ENCODE data around the gene EREG. TPM values are rescaled to one million over a fixed set of nuclear protein-coding genes. Genes with fewer than 3 reads are reported as not detected.

EREG gene
- total RNA-seq, result under 1 TPM in 1 of 2 donors, not detected in 1; 0.11 TPM
- polyA plus RNA-seq (2013, experiment 1 of 2), result not detected
- not detected for polyA plus RNA-seq (2013, experiment 2 of 2)
- long read RNA-seq, experiment 1, result 0 reads
- long read RNA-seq, experiment 2, result 0 reads
- long read RNA-seq, experiment 3, result 0 reads
- long read RNA-seq, experiment 4, result 0 reads

- peak within 1 kb of the TSS; percentile 76 for H3K4me3 ChIP-seq (ENCODE audit: low read length)
- peaks cover 34% of the 10 kb centered on the region for H3K27me3 ChIP-seq (ENCODE audit: control insufficient read depth, insufficient read depth, low read length, poor library complexity, severe bottlenecking)
- peaks cover 26% of the 10 kb centered on the region for H3K4me1 Mint-ChIP-seq
- H3K4me3 Mint-ChIP-seq, result peak within 1 kb of the TSS; percentile 62
- H3K36me3 Mint-ChIP-seq (ENCODE audit: low read depth), result no peaks in the 10 kb centered on the region
- no peaks in the 10 kb centered on the region for H3K9me3 Mint-ChIP-seq
- no peak within 1 kb of the TSS for H3K27ac ChIP-seq (ENCODE audit: low read depth, low read length)
- H3K9ac ChIP-seq (ENCODE audit: extremely low read depth, low read length, poor library complexity, severe bottlenecking), result no peak within 1 kb of the TSS
- H3K4me1 ChIP-seq (ENCODE audit: control insufficient read depth, insufficient read depth, low read length), result peaks cover 10% of the 10 kb centered on the region
- no peaks in the 10 kb centered on the region for H3K9me3 ChIP-seq (ENCODE audit: control insufficient read depth, low read length)
- no peaks in the 10 kb centered on the region for H3K36me3 ChIP-seq (ENCODE audit: control insufficient read depth, insufficient read depth, low read length)
- WGBS, 2 experiments (ENCODE audit: insufficient coverage in 1 of 2, insufficient read length in 1 of 2), result 5 to 8% methylated on average over 16 to 40 of the region's 40 CpGs
- DNase-seq, result peak; percentile 91
- peaks cover 32% of the 10 kb centered on the region for H3K27me3 Mint-ChIP-seq (ENCODE audit: insufficient read depth)
- no peak within 1 kb of the TSS for H3K27ac Mint-ChIP-seq
- no peak for TF ChIP-seq CTCF (conservative IDR thresholded peaks at IDR 0.05)
These were observed at the start of gene EREG for GRCh38 chr4:74364652-74365491. TSS of gene EREG (plus strand) at chr4:74365145. CDS start at chr4:74365309, 164 bp downstream.

- no peaks in the 10 kb centered on the region for H3K36me3 ChIP-seq (ENCODE audit: control insufficient read depth, insufficient read depth, low read length)
- H3K4me3 Mint-ChIP-seq, result no peak overlapping the region
- H3K9me3 Mint-ChIP-seq, result no peaks in the 10 kb centered on the region
- no peak overlapping the region for H3K4me3 ChIP-seq (ENCODE audit: low read length)
- H3K27me3 ChIP-seq (ENCODE audit: control insufficient read depth, insufficient read depth, low read length, poor library complexity, severe bottlenecking), result no peaks in the 10 kb centered on the region
- no peak for DNase-seq
- no peak overlapping the region for H3K27ac ChIP-seq (ENCODE audit: low read depth, low read length)
- H3K27ac Mint-ChIP-seq, result no peak overlapping the region
- no peaks in the 10 kb centered on the region for H3K27me3 Mint-ChIP-seq (ENCODE audit: insufficient read depth)
- 88% methylated on average over 5 of the region's 5 CpGs; no CpG with 5 or more reads in 1 of the 2 experiments for WGBS, 2 experiments (ENCODE audit: insufficient coverage in 1 of 2, insufficient read length in 1 of 2)
- TF ChIP-seq CTCF (conservative IDR thresholded peaks at IDR 0.05), result no peak
- no peak overlapping the region for H3K9ac ChIP-seq (ENCODE audit: extremely low read depth, low read length, poor library complexity, severe bottlenecking)
- no peaks in the 10 kb centered on the region for H3K36me3 Mint-ChIP-seq (ENCODE audit: low read depth)
- peaks cover 3% of the 10 kb centered on the region for H3K4me1 ChIP-seq (ENCODE audit: control insufficient read depth, insufficient read depth, low read length)
- H3K9me3 ChIP-seq (ENCODE audit: control insufficient read depth, low read length), result no peaks in the 10 kb centered on the region
- H3K4me1 Mint-ChIP-seq, result no peaks in the 10 kb centered on the region
These were observed 49.6 kb upstream of the EREG start for GRCh38 chr4:74315376-74315775.

GRCh38 chr4:74316397-74316796, 48.5 kb upstream of the EREG start:
- 60 to 67% methylated on average over 1 to 2 of the region's 2 CpGs for WGBS, 2 experiments (ENCODE audit: insufficient coverage in 1 of 2, insufficient read length in 1 of 2)
- no peaks in the 10 kb centered on the region for H3K27me3 ChIP-seq (ENCODE audit: control insufficient read depth, insufficient read depth, low read length, poor library complexity, severe bottlenecking)
- no peak overlapping the region for H3K4me3 Mint-ChIP-seq
- H3K9me3 Mint-ChIP-seq, result no peaks in the 10 kb centered on the region
- peaks cover 8% of the 10 kb centered on the region for H3K4me1 Mint-ChIP-seq
- H3K27ac ChIP-seq (ENCODE audit: low read depth, low read length), result no peak overlapping the region
- no peak overlapping the region for H3K4me3 ChIP-seq (ENCODE audit: low read length)
- H3K4me1 ChIP-seq (ENCODE audit: control insufficient read depth, insufficient read depth, low read length), result peaks cover 3% of the 10 kb centered on the region
- no peaks in the 10 kb centered on the region for H3K36me3 Mint-ChIP-seq (ENCODE audit: low read depth)
- DNase-seq, result no peak
- H3K36me3 ChIP-seq (ENCODE audit: control insufficient read depth, insufficient read depth, low read length), result no peaks in the 10 kb centered on the region
- H3K27me3 Mint-ChIP-seq (ENCODE audit: insufficient read depth), result no peaks in the 10 kb centered on the region
- H3K9ac ChIP-seq (ENCODE audit: extremely low read depth, low read length, poor library complexity, severe bottlenecking), result no peak overlapping the region
- no peaks in the 10 kb centered on the region for H3K9me3 ChIP-seq (ENCODE audit: control insufficient read depth, low read length)
- H3K27ac Mint-ChIP-seq, result no peak overlapping the region
- no peak for TF ChIP-seq CTCF (conservative IDR thresholded peaks at IDR 0.05)

All from endodermal cell (in vitro differentiated cells).